ENCODE results near the gene MUC5AC. TPM values are rescaled to one million over a fixed set of nuclear protein-coding genes. Genes with fewer than 3 reads are reported as not detected.
"Not testable (repeated sequence)": the region's sequence is repeated elsewhere in the genome, so short reads cannot be mapped to it uniquely, and the experiment has no call there.

MUC5AC gene
- total RNA-seq, 2 experiments from 2014 or later = not detected

DNA sequence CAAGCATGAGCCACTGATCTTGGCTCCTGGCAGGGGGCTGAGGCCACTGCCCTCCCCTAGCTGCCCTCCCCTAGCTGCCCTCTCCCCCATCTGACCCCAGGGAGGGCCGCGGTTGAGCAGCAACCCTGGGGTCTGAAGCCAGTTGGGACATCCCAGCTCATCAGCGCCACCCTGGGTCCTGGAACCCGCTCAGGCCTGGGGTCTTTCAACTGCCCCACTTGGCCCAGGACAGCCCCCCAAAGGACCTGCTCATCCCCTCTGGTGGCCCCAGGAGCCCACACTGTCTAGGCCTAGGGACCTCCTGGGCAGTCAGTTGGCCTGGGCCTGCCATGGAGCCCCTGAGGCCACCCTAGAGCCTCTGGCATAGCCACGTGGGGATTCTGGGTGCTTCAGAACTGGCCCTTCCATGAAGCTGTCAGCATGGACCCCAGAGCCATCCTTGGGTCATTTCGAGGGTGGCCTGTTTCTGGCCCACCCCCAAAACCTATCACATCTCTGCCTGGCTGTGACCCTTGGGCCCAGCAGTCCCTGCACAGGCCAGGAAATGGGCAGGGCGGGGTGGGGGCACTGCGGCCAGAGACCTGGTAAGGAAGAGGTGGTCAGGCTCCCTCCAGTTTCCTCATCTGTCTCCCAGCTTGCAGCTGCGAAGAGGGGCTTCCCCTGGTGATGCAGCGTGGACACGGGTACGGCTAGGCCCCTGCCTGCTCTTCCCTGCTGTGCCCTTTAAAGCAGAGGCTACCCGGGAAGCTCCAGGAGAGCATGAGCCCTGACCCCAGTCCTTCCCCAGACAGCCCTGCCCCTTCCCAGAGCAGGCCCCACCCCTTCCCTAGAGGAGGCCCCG lies 45.2 kb upstream of the MUC5AC start:
- H3K79me2 ChIP-seq (ENCODE audit: insufficient read depth, low read depth, low read length) = no peaks in the 10 kb centered on the region
- no peaks in the 10 kb centered on the region for H3K36me3 ChIP-seq (ENCODE audit: insufficient read depth, low read length)
- ChIA-PET CTCF (ENCODE audit: unreplicated experiment) (no interaction called here), POLR2A (no interaction called here)
- DNase-seq (ENCODE audit: low spot score) = peak; percentile 16
- no peak overlapping the region for H3K4me2 ChIP-seq (ENCODE audit: low read length)
- no peak overlapping the region for H2AFZ ChIP-seq (ENCODE audit: low read length)
- no TSS peak for BruUV-seq (replicated peaks)
- H3K27ac ChIP-seq (ENCODE audit: low read depth, low read length, poor library complexity, severe bottlenecking) = no peak overlapping the region
- no peak overlapping the region for H3K4me3 ChIP-seq (ENCODE audit: low read depth, low read length, poor library complexity, severe bottlenecking)
- H4K20me1 ChIP-seq (ENCODE audit: insufficient read depth, low read length) = no peaks in the 10 kb centered on the region
- no peaks in the 10 kb centered on the region for H3K9me2 ChIP-seq (ENCODE audit: insufficient read depth, low read length)
- H3K9me3 ChIP-seq (ENCODE audit: low read length) = no peaks in the 10 kb centered on the region
- H3K4me1 ChIP-seq (ENCODE audit: insufficient read depth, low read length, poor library complexity, severe bottlenecking) = no peaks in the 10 kb centered on the region
- intact Hi-C loops (cut with micrococcal nuclease; ENCODE audit: unreplicated experiment) = loop anchor here (10.0 kb wide), 1 partner anchor 402 kb away; no protein-coding TSS in a partner anchor
- TF ChIP-seq EZH2phosphoT487 (IDR thresholded peaks at IDR 0.05; ENCODE audit: borderline replicate concordance, low read depth, low read length) = no peak
- TF ChIP-seq, protein P1, sequence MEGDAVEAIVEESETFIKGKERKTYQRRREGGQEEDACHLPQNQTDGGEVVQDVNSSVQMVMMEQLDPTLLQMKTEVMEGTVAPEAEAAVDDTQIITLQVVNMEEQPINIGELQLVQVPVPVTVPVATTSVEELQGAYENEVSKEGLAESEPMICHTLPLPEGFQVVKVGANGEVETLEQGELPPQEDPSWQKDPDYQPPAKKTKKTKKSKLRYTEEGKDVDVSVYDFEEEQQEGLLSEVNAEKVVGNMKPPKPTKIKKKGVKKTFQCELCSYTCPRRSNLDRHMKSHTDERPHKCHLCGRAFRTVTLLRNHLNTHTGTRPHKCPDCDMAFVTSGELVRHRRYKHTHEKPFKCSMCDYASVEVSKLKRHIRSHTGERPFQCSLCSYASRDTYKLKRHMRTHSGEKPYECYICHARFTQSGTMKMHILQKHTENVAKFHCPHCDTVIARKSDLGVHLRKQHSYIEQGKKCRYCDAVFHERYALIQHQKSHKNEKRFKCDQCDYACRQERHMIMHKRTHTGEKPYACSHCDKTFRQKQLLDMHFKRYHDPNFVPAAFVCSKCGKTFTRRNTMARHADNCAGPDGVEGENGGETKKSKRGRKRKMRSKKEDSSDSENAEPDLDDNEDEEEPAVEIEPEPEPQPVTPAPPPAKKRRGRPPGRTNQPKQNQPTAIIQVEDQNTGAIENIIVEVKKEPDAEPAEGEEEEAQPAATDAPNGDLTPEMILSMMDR (conservative IDR thresholded peaks at IDR 0.05; ENCODE audit: low read length) = no peak

DNA sequence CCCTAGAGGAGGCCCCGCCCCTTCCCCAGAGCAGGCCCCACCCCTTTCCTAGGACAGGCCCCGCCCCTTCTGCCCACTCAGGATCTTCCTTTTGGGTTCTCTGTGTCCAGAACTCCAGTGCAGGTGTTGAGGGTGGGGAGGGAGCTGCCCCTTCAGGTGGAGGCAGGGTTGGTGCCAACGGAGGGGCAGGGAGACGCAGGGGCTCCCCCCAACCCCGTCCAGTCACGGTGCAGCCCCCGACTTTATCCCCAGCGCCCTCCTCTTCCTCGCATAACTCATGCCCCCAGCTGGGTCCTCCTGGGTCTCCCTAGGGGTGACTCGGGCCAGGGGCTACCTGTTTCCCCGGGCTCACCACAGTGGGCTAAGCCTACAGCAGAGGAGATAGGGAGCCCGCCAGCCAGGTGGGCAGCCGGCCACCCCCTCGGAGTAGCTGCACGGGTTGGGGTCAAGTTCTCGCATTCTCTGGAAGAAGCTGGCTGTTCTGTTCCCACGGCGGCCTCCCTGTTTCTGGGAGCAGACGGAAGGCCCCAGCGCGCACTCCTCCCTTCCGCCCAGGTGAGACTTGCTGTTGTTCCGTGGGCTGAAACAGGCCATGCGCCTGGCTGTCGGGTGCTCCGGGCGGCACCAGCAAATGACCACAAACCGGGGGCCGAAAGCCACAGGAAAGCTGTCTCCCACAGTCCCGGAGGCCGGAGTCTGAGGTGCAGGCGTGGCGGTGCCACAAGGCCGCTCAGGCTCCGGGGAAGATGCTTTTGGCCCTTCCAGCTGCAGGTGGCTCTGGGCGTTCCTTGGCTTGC lies 44.1 kb upstream of the MUC5AC start:
- no peaks in the 10 kb centered on the region for H3K9me3 ChIP-seq (ENCODE audit: low read length)
- H3K27ac ChIP-seq (ENCODE audit: low read depth, low read length, poor library complexity, severe bottlenecking) = no peak overlapping the region
- H3K4me2 ChIP-seq (ENCODE audit: low read length) = no peak overlapping the region
- H3K36me3 ChIP-seq (ENCODE audit: insufficient read depth, low read length) = no peaks in the 10 kb centered on the region
- intact Hi-C loops (cut with micrococcal nuclease; ENCODE audit: unreplicated experiment) = loop anchor here (10.0 kb wide), 1 partner anchor 401 kb away; no protein-coding TSS in a partner anchor
- DNase-seq (ENCODE audit: low spot score) = peak; percentile 19
- ChIA-PET POLR2A (no interaction called here), CTCF (ENCODE audit: unreplicated experiment) (no interaction called here)
- BruUV-seq (replicated peaks) = no TSS peak
- no peaks in the 10 kb centered on the region for H4K20me1 ChIP-seq (ENCODE audit: insufficient read depth, low read length)
- no peak overlapping the region for H2AFZ ChIP-seq (ENCODE audit: low read length)
- TF ChIP-seq, protein P1 (conservative IDR thresholded peaks at IDR 0.05; ENCODE audit: low read length) = no peak
- no peak for TF ChIP-seq EZH2phosphoT487 (IDR thresholded peaks at IDR 0.05; ENCODE audit: borderline replicate concordance, low read depth, low read length)
- H3K4me1 ChIP-seq (ENCODE audit: insufficient read depth, low read length, poor library complexity, severe bottlenecking) = no peaks in the 10 kb centered on the region
- H3K9me2 ChIP-seq (ENCODE audit: insufficient read depth, low read length) = no peaks in the 10 kb centered on the region
- H3K4me3 ChIP-seq (ENCODE audit: low read depth, low read length, poor library complexity, severe bottlenecking) = no peak overlapping the region
- no peaks in the 10 kb centered on the region for H3K79me2 ChIP-seq (ENCODE audit: insufficient read depth, low read depth, low read length)

DNA sequence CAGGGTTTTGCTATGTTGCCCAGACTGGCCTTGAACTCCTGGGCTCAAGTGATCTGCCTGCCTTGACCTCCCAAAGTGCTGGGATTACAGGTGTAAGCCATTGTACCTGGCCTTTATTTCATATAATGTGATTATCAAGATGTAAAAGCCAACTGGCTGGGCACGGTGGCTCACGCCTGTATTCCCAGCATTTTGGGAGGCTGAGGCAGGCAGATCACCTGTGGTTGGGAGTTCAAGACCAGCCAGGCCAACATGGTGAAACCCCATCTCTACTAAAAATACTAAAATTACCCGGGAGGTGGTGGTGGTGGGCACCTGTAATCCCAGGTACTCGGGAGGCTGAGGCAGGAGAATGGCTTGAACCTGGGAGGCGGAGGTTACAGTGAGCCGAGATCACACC lies 42.5 kb upstream of the MUC5AC start:
- H3K27ac ChIP-seq (ENCODE audit: low read depth, low read length, poor library complexity, severe bottlenecking); CTCF ChIA-PET (ENCODE audit: unreplicated experiment); POLR2A ChIA-PET; H2AFZ ChIP-seq (ENCODE audit: low read length); H3K9me2 ChIP-seq (ENCODE audit: insufficient read depth, low read length); H3K4me2 ChIP-seq (ENCODE audit: low read length); DNase-seq (ENCODE audit: low spot score); H4K20me1 ChIP-seq (ENCODE audit: insufficient read depth, low read length); H3K36me3 ChIP-seq (ENCODE audit: insufficient read depth, low read length); H3K4me1 ChIP-seq (ENCODE audit: insufficient read depth, low read length, poor library complexity, severe bottlenecking); H3K79me2 ChIP-seq (ENCODE audit: insufficient read depth, low read depth, low read length); BruUV-seq (replicated peaks); H3K4me3 ChIP-seq (ENCODE audit: low read depth, low read length, poor library complexity, severe bottlenecking); H3K9me3 ChIP-seq (ENCODE audit: low read length): not testable (repeated sequence)
- intact Hi-C loops (cut with micrococcal nuclease; ENCODE audit: unreplicated experiment) = loop anchor here (10.0 kb wide), 1 partner anchor 400 kb away; no protein-coding TSS in a partner anchor

All from OCI-LY7 (cell line).